Ishikawa (cell line): ENCODE results near the gene TFCP2L1.

Source experiments
- CEBPB ChIP-seq: IDR thresholded peaks from 2 replicates; pipeline ENCODE4 v1.6.1; 2012
- CREB1 ChIP-seq: IDR thresholded peaks from 2 replicates; pipeline ENCODE4 v1.6.1; 2012; ENCODE audit warnings: low read depth
- EGR1 ChIP-seq: IDR thresholded peaks from 2 replicates; pipeline ENCODE4 v1.6.1; 2012
- EP300 ChIP-seq: IDR thresholded peaks from 2 replicates; pipeline ENCODE4 v1.6.1; 2012; ENCODE audit warnings: borderline replicate concordance
- FOXM1 ChIP-seq: IDR thresholded peaks from 2 replicates; pipeline ENCODE4 v1.6.1; 2012; ENCODE audit warnings: low read depth, borderline replicate concordance
- NFIC ChIP-seq: IDR thresholded peaks from 2 replicates; pipeline ENCODE4 v1.6.1; 2012
- RAD21 ChIP-seq: IDR thresholded peaks from 2 replicates; pipeline ENCODE4 v1.6.1; 2012; ENCODE audit warnings: low read depth
- TAF1 ChIP-seq: IDR thresholded peaks from 2 replicates; pipeline ENCODE4 v1.6.1; 2012; ENCODE audit warnings: low read depth, mild to moderate bottlenecking
- TCF12 ChIP-seq: IDR thresholded peaks from 2 replicates; pipeline ENCODE4 v1.6.1; 2012; ENCODE audit warnings: low read depth
- TEAD4 ChIP-seq: IDR thresholded peaks from 2 replicates; pipeline ENCODE4 v1.6.1; 2012
- YY1 ChIP-seq: IDR thresholded peaks from 2 replicates; pipeline ENCODE4 v1.6.1; 2012; ENCODE audit warnings: low read depth
- ZBTB7A ChIP-seq: IDR thresholded peaks from 2 replicates; pipeline ENCODE4 v1.6.1; 2012; ENCODE audit warnings: low read depth
- TF ChIP-seq, protein P1 (sequence below): IDR thresholded peaks from 2 replicates; pipeline ENCODE4 v1.6.1; 2012; ENCODE audit warnings: low read depth, mild to moderate bottlenecking
- TF ChIP-seq, protein P2 (sequence below): IDR thresholded peaks from 2 replicates; pipeline ENCODE4 v1.6.1; 2012
- TF ChIP-seq, protein P3 (sequence below): IDR thresholded peaks from 2 replicates; pipeline ENCODE4 v1.6.1; 2012

The TFCP2L1 gene

DNA sequence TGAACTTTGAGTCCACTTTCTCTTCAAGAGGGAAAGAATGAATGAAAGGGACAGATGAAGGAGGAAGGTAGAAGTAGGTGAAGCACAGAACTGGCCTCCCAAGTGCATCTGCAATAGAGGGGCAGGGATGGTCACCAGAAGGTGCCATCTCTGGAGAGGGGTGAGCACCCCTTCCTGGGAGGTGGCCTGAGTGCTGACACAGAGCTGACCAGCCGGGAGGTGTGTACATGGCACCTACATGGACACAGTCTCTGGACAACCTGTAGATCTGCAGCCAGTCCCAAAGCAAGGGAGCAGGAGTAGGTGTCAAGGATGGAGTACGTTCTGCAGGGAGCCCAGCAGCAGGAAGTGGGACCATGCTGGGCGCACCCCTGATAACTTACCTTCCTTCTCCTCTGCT, 83.2 kb downstream of the TFCP2L1 start:
- no peak for TF ChIP-seq CREB1
- TF ChIP-seq CEBPB = no peak
- TF ChIP-seq TCF12 = no peak
- TF ChIP-seq, protein P1, sequence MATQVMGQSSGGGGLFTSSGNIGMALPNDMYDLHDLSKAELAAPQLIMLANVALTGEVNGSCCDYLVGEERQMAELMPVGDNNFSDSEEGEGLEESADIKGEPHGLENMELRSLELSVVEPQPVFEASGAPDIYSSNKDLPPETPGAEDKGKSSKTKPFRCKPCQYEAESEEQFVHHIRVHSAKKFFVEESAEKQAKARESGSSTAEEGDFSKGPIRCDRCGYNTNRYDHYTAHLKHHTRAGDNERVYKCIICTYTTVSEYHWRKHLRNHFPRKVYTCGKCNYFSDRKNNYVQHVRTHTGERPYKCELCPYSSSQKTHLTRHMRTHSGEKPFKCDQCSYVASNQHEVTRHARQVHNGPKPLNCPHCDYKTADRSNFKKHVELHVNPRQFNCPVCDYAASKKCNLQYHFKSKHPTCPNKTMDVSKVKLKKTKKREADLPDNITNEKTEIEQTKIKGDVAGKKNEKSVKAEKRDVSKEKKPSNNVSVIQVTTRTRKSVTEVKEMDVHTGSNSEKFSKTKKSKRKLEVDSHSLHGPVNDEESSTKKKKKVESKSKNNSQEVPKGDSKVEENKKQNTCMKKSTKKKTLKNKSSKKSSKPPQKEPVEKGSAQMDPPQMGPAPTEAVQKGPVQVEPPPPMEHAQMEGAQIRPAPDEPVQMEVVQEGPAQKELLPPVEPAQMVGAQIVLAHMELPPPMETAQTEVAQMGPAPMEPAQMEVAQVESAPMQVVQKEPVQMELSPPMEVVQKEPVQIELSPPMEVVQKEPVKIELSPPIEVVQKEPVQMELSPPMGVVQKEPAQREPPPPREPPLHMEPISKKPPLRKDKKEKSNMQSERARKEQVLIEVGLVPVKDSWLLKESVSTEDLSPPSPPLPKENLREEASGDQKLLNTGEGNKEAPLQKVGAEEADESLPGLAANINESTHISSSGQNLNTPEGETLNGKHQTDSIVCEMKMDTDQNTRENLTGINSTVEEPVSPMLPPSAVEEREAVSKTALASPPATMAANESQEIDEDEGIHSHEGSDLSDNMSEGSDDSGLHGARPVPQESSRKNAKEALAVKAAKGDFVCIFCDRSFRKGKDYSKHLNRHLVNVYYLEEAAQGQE = no peak
- TF ChIP-seq, protein P2, sequence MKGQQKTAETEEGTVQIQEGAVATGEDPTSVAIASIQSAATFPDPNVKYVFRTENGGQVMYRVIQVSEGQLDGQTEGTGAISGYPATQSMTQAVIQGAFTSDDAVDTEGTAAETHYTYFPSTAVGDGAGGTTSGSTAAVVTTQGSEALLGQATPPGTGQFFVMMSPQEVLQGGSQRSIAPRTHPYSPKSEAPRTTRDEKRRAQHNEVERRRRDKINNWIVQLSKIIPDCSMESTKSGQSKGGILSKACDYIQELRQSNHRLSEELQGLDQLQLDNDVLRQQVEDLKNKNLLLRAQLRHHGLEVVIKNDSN = no peak
- no peak for TF ChIP-seq EGR1
- TF ChIP-seq YY1 = no peak
- TF ChIP-seq TEAD4 = no peak
- TF ChIP-seq NFIC = no peak
- TF ChIP-seq RAD21 = no peak
- no peak for TF ChIP-seq EP300

DNA sequence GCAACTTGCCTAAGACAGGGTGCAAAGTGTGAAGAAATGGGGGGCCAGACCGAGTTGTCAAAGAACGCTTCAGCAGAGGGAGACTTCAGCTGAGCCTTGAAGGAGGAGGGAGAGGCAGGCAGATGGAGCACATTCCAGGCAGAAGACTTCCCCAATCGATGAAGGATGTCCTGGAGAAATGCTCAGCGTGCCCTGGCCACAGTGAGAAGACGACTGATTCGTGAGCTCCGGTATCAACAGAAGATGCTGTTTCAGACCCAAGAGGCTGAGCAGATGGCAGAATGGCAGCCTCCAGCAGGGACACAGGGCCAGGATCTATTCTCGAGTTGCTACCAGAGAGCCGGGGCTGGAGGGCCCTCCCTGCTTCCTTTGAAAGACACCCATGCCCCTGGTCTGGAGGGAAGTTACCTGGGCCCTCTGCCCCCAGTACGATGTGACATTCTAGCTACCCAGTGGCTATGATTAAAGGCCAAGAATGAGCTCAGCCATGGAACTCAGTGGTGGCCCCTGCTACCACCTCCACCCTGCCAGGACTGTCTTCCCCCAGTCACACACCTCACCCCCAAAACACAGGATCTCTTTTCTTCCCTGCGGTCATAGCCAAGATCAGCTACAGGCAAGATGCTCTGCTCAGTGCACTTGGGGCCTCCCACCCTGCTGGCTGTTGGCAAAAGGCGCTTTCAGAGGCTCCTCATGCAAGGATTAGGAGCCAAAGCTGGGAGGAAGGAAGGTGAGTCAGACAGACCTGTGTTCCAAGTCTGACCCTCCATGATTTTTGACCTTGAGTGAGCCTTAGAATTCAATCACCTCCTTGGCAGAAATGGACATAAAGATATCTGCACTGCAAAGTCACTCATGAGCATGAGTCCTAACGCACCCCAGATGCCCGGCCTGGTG, 84.3 kb downstream of the TFCP2L1 start:
- TF ChIP-seq TAF1 (no peak), EP300 (no peak), TCF12 (no peak), EGR1 (no peak), TEAD4 (no peak), FOXM1 (no peak), RAD21 (no peak), CEBPB (no peak)
- TF ChIP-seq, protein P1 = no peak
- TF ChIP-seq, protein P2 = no peak
- TF ChIP-seq, protein P3, sequence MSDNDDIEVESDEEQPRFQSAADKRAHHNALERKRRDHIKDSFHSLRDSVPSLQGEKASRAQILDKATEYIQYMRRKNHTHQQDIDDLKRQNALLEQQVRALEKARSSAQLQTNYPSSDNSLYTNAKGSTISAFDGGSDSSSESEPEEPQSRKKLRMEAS = no peak

DNA sequence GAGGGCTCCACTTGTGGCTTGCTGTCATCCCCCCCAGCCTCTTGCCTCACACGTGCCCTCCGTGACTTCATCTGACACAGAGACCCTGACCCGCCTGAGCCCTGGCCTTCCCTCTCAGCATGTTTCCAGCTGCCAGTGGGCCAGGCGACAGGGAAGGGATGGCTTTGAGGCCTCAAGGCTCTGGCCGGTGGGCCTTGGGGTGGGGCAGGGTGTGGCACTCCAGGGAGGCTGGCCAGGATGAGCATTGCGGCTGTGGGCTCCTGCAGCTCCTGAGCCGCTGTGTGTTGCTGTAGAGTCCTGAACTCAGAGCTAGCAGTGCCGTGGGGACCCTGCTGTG, 85.0 kb downstream of the TFCP2L1 start:
- TF ChIP-seq YY1 = no peak
- TF ChIP-seq NFIC = no peak
- no peak for TF ChIP-seq TEAD4
- TF ChIP-seq, protein P2 = no peak
- TF ChIP-seq, protein P1 = no peak
- TF ChIP-seq, protein P3 = no peak

DNA sequence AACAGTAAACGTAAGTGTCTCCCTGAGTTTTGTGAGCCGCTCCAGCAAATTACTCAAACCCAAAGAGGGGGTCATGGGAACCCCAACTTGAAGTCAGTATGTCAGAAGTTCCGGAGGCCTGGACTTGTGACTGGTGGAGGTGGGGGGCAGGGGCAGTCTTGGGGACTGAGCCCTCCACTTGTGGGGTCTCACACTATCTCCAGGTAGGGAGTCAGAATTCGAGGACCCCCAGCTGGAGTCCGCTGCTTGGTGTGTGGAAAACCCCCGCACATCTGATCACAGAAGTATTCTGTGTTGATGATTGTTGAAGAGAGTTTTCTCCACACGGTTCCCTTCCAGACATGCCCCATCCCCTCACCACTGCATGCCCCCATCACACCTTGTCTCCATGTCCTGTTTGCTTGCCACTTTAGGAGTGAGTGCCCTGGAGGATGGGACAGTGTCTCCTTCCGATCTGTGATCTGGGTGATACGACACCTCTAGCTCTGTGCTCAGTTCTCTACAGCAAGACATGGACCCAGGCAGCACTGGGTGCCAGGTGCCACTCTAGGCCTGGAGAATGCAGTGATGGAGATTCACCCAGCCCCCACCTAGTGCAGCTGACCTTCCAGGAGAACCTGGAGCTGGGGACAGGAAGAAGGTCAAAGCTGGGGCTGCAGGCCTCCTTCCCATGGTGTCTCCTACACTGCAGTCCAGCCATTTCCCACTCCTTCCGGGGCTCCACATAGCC, 85.6 kb downstream of the TFCP2L1 start:
- TF ChIP-seq CEBPB (no peak), CREB1 (no peak), TEAD4 (no peak), ZBTB7A (no peak), TAF1 (no peak), YY1 (no peak), EGR1 (no peak), FOXM1 (no peak), NFIC (no peak), TCF12 (no peak), EP300 (no peak), RAD21 (no peak)
- TF ChIP-seq, protein P1 = no peak
- TF ChIP-seq, protein P2 = no peak
- TF ChIP-seq, protein P3 = no peak
